ENCODE results near the gene UPK1A.

Gene UPK1A

DNA sequence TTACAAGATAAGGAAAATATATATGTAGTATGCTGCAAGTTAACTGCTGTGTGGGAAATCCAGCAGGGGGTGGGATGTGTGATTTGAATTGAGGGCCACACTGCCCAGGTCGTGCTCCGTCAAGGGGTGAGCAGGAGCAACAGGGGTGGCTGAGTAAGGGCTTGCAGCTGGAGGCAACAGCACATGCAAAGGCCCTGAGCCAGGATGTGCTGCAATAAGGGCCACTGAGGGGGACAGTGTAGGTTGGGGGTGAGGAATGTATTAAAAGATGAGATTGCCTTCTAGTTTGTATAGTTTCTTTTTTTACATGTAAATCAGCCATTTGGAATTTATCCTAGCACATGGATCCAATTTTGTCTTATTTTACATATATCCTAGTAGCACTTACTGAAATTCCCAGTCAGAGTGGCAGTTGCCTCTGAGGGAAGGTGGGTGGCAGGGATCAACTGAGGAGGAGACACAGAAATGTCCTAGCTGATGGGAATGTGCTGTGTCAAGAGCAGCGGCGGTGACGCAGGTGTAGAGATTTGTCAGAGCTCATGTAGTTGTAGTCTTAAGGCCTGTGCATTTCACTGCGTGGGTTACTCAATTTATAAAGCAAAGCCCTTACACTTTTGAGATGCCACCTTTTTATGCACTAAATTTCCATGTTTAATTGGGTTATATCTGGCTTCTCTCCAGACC lies 42.8 kb upstream of the UPK1A start:
- in situ Hi-C loops (cut with HindIII; ENCODE audit: low sequenced_read_pairs): no loop called here
- H3K4me3 ChIP-seq (ENCODE audit: low read depth, low read length): no peak overlapping the region
- TF ChIP-seq CTCF (IDR thresholded peaks at IDR 0.05; ENCODE audit: low read depth, low read length, missing control alignments): no peak
- no peak for DNase-seq (ENCODE audit: low read depth)

DNA sequence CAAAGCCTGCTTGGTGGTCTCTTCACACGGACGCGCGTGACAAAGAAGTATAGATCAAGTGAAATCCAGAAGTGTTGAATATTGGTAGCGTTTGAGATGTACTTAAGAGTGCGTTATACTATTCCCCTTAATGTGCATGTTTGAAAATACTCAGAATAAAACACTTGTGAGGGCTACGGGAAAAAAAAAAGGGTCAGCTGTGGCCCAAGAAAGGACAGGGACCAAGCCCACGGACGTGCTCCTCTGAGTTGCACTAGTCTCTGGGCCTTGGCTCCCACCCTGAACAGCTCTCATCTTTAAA lies 38.1 kb upstream of the UPK1A start:
- DNase-seq (ENCODE audit: low read depth): no peak
- TF ChIP-seq CTCF (IDR thresholded peaks at IDR 0.05; ENCODE audit: low read depth, low read length, missing control alignments): no peak
- peak overlapping the region; percentile 92 for H3K4me3 ChIP-seq (ENCODE audit: low read depth, low read length)
- in situ Hi-C loops (cut with HindIII; ENCODE audit: low sequenced_read_pairs): no loop called here

- peak within 1 kb of the TSS; percentile 92 for H3K4me3 ChIP-seq (ENCODE audit: low read depth, low read length)
- in situ Hi-C loops (cut with HindIII; ENCODE audit: low sequenced_read_pairs): no loop called here
- TF ChIP-seq CTCF (IDR thresholded peaks at IDR 0.05; ENCODE audit: low read depth, low read length, missing control alignments): no peak
- peak; percentile 98 for DNase-seq (ENCODE audit: low read depth)
Observed at GRCh38 chr19:35628565-35629331, 37.6 kb upstream of the UPK1A start, which contains the start of gene RBM42. Gene RBM42 (plus strand): TSS chr19:35629036. CDS start chr19:35629154, 118 bp downstream.

DNA sequence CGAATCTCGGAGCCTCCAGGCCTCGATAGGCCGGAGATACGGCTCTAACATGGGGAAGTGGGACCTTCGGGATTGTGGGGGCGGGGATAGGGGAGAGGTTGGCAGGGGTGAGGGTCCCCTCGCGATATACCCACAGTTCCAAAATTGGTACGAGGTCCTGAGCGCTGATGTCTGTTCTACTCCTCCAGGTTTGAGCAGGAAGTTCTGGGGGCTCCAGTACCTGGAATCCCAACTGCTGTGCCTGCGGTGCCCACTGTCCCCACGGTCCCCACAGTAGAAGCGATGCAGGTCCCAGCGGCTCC lies 37.0 kb upstream of the UPK1A start:
- in situ Hi-C loops (cut with HindIII; ENCODE audit: low sequenced_read_pairs): no loop called here
- TF ChIP-seq CTCF (IDR thresholded peaks at IDR 0.05; ENCODE audit: low read depth, low read length, missing control alignments): no peak

GRCh38 chr19:35633727-35634440 lies 32.4 kb upstream of the UPK1A start:
- no peak for TF ChIP-seq CTCF (IDR thresholded peaks at IDR 0.05; ENCODE audit: low read depth, low read length, missing control alignments)
- DNase-seq (ENCODE audit: low read depth): no peak
- H3K4me3 ChIP-seq (ENCODE audit: low read depth, low read length): no peak overlapping the region
- in situ Hi-C loops (cut with HindIII; ENCODE audit: low sequenced_read_pairs): no loop called here

More for the DNA sequence above, 37.0 kb upstream of the UPK1A start:
- DNase-seq (ENCODE audit: low read depth): no peak
- H3K4me3 ChIP-seq (ENCODE audit: low read depth, low read length): peak overlapping the region; percentile 92

DNA sequence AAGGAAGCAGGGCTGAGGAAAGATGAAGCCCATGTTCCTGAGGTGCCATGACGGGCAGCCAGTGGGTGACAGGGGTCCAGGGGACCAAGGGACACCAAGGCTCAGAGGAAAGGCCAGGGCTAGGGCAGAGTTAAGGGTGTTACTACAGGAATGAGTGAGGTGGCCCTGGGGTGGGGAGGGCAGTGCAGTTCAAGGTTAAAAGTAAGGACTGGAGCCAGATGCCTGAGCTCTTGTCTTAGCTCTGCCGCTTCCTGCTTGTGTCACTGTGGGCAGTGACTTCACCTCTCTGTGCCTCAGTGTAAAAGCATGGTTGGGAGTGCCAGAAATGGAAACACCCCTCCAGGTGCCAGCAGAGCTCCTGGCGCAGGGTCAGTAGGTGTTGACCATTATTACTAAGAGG lies 29.7 kb upstream of the UPK1A start:
- no peak for TF ChIP-seq CTCF (IDR thresholded peaks at IDR 0.05; ENCODE audit: low read depth, low read length, missing control alignments)
- in situ Hi-C loops (cut with HindIII; ENCODE audit: low sequenced_read_pairs): no loop called here
- H3K4me3 ChIP-seq (ENCODE audit: low read depth, low read length): no peak overlapping the region
- no peak for DNase-seq (ENCODE audit: low read depth)

Data from astrocyte of the cerebellum (primary cell).